Measurements from ENCODE around the gene BRAF.

The BRAF gene

DNA sequence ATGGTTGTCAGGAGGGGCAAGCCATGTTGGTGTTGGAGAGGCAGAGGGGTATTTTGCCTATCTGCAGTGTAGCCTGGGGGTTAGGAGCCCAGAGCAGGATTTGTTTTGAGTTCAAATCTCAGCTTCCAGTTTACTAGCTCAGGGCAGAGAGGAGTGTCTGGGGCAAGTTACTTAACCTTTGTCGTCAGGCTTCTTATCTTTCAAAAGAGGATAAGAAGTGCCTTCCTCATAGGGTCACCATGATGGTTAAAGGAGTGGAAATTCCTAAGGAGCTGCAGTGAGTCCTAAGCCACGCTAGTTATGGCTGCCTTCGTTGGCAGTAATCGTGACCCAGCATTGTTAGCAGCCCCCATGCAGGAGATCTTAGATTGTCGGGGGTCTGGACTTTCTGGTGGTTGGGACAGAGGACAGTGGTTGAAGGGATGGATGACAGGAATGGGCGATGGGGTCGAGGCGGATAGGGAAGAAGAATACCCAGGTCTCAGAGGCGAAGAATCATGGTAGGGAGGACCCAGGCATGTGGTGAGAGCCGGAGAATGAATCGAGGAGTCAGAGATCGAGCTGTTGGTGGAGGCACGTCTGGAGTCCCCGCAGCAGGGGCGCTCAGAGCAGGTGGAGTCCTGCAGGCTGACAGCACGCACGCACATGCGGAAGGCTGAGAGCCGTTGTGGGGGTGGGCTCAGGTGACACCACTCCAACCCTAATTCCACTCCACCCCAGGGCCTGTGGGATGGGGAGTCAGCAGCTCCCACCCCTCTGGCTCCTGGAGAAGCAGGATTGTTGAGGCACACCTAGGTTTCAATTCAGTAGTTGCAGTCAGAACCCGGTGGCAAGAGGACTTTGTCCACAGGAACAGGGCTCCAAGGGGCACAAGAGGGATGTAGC, 240.4 kb downstream of the BRAF start:
- TF ChIP-seq, protein P1, sequence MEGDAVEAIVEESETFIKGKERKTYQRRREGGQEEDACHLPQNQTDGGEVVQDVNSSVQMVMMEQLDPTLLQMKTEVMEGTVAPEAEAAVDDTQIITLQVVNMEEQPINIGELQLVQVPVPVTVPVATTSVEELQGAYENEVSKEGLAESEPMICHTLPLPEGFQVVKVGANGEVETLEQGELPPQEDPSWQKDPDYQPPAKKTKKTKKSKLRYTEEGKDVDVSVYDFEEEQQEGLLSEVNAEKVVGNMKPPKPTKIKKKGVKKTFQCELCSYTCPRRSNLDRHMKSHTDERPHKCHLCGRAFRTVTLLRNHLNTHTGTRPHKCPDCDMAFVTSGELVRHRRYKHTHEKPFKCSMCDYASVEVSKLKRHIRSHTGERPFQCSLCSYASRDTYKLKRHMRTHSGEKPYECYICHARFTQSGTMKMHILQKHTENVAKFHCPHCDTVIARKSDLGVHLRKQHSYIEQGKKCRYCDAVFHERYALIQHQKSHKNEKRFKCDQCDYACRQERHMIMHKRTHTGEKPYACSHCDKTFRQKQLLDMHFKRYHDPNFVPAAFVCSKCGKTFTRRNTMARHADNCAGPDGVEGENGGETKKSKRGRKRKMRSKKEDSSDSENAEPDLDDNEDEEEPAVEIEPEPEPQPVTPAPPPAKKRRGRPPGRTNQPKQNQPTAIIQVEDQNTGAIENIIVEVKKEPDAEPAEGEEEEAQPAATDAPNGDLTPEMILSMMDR (IDR thresholded peaks at IDR 0.05; ENCODE audit: control insufficient read depth, insufficient read depth, low read depth, low read length, missing control alignments), result no peak
- H3K4me3 ChIP-seq (ENCODE audit: control insufficient read depth, low read depth, low read length), result no peak overlapping the region
- DNase-seq (ENCODE audit: low read depth), result no peak

- DNase-seq (ENCODE audit: low read depth), result no peak
- TF ChIP-seq, protein P1 (IDR thresholded peaks at IDR 0.05; ENCODE audit: control insufficient read depth, insufficient read depth, low read depth, low read length, missing control alignments), result no peak
- H3K4me3 ChIP-seq (ENCODE audit: control insufficient read depth, low read depth, low read length), result no peak overlapping the region
Measured at GRCh38 chr7:140683657-140684056, 241.1 kb downstream of the BRAF start.

DNA sequence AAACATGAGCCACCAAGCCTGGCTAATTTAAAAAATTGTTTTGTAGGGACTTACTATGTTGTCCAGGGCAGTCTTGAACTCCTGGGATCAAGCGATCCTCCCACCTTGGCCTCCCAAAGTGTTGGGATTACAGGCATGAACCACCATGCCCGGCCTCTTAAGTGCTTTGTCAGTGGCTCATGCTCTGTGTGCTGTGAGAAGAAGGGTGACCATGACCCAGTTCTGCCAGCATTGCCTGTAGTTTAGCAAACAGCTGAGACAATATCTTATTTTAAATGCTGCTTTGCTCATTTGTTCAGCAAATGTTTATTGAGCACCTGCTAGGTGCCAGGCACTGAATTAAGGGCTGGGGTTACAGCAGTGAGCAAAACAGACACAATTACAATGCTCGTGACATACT, 243.0 kb downstream of the BRAF start:
- no peak for DNase-seq (ENCODE audit: low read depth)
- TF ChIP-seq, protein P1 (IDR thresholded peaks at IDR 0.05; ENCODE audit: control insufficient read depth, insufficient read depth, low read depth, low read length, missing control alignments), result no peak
- no peak overlapping the region for H3K4me3 ChIP-seq (ENCODE audit: control insufficient read depth, low read depth, low read length)

- TF ChIP-seq, protein P1 (IDR thresholded peaks at IDR 0.05; ENCODE audit: control insufficient read depth, insufficient read depth, low read depth, low read length, missing control alignments), result no peak
- DNase-seq (ENCODE audit: low read depth), result no peak
- no peak overlapping the region for H3K4me3 ChIP-seq (ENCODE audit: control insufficient read depth, low read depth, low read length)
Measured at GRCh38 chr7:140680886-140681285, 243.8 kb downstream of the BRAF start.

DNA sequence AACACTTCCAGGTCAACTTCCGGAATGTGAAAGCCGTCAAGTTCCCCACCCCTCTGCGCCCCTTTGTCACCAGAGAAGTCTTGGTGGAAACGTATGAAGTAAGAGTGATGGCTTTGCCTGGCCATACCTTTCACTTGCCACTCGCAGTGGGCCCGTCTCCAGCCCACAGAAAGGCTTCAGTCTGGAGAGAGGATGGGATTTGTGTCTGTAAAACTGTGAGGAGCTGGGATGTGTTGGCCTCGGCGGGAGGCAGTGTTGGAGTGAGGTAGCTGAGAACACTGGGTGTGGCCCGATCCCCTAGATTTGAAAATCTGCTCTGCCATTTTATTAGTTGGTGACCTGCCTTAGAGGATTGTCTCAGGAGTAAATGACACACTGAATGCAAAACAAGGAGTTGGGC, 245.5 kb downstream of the BRAF start:
- TF ChIP-seq, protein P1 (IDR thresholded peaks at IDR 0.05; ENCODE audit: control insufficient read depth, insufficient read depth, low read depth, low read length, missing control alignments), result no peak
- no peak overlapping the region for H3K4me3 ChIP-seq (ENCODE audit: control insufficient read depth, low read depth, low read length)
- no peak for DNase-seq (ENCODE audit: low read depth)

GRCh38 chr7:140678816-140679130, 246.0 kb downstream of the BRAF start:
- DNase-seq (ENCODE audit: low read depth), result no peak
- TF ChIP-seq, protein P1 (IDR thresholded peaks at IDR 0.05; ENCODE audit: control insufficient read depth, insufficient read depth, low read depth, low read length, missing control alignments), result no peak
- no peak overlapping the region for H3K4me3 ChIP-seq (ENCODE audit: control insufficient read depth, low read depth, low read length)
